Dermis microvascular lymphatic vessel endothelial cell (primary cell): ENCODE results near the gene SLC38A3. TPM values are rescaled to one million over a fixed set of nuclear protein-coding genes. Genes with fewer than 3 reads are reported as not detected.

Experiments used
- DNase-seq, 2 donors: peaks; one replicate each; pipeline versions ENCODE4 v3.0.0 to v3.0.0-alpha.2; 2010; ENCODE audit warnings: low read depth in 2 of 2
- total RNA-seq: library from RNA; depleted of rRNA; stranded (reverse); fragments of >200 nt; gene quantifications from 2 replicates; pipeline ENCODE4 v1.2.1, GENCODE V29; 2014

SLC38A3 gene
- total RNA-seq, 1 donor from 2014 or later, result under 0.01 TPM

DNA sequence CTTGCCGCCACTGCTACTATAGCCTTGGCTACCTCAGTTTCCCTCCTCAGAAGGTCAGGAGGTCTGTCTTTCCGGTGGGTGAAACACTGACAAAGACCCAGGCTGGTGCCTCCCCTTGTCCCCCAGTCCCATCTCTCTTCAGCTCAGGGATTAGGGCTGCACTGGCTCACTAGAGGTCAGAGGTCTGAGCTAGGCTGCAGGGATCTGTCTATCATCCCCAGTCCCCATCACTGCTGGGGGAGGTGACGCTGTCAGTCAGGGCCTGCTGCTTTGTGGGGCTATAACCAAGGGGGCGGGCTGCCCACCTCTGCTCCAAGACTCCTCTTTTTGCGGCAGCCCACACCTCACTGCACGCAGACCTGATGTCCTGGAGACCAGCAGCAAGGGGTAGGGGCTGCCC is 36.3 kb upstream of the SLC38A3 start:
- no peak for DNase-seq

DNA sequence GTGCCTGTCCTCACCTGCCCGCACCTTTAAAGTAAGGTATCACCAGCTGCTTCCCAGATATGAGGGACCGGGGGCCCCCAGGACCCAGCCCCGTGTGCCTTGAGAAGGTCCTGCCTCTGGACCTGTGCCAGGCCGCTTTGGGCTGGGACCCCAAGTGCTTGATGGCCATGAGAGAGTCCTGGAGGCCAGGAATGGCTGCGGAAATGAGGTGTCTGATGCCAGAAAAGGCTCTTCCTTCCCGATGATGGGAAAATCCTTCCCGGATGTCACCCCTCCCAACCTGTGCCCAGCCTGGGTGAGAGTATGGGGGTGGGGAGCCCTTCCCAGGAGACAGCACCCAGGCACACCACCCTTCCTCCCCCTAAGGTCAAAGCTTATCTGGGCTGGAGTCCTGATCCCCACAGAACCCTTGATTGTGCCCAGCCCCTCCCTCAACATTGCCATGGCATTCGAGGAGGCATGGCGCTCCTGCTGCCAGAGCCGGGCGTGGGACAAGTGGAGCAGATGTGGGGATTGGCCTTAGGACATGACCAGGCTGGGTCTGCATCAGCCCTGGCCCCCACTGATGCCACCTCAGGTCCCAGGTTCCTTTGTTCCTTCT is 35.7 kb upstream of the SLC38A3 start:
- no peak for DNase-seq

DNA sequence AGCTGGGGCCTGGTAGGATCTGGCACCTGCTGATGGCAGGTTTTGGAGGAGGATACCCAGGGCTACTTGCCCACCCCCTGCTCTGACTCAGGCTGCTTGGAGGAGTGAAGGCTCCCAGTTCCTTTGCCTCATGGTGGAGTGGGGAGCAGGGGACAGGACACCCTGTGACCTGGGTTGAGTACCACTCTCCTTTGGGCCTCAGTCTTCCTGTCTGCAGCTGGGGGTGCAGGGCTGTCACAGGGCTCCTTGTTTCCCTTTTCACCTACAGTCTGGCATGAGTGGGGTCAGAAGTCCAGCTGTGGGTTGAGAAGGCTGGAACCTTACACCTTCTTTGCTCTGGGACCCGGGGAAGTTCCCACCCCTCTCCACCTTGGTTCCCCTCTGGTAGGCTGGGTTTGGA is 35.2 kb upstream of the SLC38A3 start:
- no peak for DNase-seq

DNA sequence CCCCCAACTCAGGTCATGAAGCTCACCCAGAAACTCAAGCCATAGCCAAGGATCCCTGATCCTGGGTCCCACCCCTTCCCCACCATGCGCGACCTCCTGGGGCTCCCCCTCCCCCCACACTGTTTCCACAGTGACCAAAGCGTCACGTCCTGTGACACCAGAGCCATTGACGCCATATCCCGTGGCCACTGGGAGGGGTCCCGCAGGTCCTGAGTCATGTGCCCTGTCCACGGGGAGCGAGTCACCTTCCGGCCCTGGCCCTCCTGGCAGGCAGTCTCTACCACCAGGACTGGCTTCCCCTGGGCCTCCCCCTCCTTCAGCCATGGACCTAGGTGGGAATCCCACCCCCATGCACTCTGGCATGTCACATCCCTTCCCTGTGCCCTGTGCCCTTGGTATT is 34.4 kb upstream of the SLC38A3 start:
- peak; percentile 92 to 94 for DNase-seq

DNA sequence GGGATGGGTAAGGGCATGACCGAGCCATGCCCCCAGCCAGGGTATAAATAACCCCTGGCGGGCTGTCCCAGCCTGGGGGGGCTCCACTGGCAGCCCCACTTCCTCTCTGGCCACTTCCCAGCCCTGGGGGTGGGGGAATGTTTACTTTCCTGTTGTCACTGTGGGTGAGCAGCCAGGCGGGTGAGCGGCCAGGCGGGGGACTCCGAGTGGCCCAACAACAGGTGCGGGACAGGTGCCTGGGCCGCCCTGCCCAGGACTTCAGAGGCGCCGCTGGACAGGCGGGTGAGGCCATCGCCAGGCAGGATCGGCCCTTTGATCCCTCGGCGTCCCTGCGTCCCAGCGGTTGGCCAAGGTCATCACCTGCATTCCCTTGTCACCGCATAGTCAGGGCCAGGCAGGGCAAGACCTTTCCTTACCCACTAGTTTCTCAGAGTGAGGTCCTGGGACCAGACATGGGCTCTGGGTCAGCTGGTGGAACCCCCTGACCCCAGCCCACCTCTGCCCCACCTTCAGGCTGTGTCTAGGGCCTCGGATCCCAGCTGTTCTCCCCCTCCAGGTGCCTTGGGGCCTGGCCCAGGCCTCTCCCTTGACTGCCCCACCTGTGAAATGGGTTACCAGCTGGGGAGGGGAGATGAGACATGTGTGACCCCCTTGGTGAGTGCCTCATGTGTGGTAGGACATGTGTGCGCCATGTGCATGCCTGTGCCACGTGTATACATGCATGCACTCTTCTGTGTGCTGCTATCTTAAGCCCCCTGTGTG is 33.4 kb upstream of the SLC38A3 start:
- peak in 1 of 2 donors; percentile 40 for DNase-seq

DNA sequence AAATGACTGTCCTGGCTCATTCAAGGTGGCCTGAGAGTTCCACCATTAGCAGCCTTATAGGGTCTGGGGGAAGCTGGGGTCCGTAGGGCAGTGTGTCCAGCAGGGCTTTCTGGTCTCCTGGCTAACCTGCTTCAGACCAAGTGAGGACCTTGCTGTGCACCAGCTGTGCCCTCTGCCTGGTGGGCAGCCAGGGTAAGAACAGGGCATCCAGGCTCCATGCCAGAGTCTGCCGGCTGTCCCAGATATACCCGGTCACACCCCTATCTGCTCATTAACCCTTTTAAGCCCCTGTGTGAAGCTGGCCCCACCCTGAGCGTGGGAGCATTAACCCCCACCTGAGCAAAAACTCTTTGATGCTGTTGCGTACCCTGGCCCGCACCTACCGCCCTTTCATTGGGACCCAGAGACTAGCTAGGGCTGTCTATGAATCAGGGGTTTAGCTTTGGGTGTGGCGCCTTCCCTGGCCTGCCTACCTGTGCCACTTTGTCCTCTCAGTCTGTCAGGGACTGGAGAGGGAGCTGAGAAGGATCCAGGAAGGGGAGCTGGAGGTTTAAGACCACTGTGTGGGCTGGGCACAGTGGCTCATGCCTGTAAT is 32.3 kb upstream of the SLC38A3 start:
- no peak for DNase-seq

DNA sequence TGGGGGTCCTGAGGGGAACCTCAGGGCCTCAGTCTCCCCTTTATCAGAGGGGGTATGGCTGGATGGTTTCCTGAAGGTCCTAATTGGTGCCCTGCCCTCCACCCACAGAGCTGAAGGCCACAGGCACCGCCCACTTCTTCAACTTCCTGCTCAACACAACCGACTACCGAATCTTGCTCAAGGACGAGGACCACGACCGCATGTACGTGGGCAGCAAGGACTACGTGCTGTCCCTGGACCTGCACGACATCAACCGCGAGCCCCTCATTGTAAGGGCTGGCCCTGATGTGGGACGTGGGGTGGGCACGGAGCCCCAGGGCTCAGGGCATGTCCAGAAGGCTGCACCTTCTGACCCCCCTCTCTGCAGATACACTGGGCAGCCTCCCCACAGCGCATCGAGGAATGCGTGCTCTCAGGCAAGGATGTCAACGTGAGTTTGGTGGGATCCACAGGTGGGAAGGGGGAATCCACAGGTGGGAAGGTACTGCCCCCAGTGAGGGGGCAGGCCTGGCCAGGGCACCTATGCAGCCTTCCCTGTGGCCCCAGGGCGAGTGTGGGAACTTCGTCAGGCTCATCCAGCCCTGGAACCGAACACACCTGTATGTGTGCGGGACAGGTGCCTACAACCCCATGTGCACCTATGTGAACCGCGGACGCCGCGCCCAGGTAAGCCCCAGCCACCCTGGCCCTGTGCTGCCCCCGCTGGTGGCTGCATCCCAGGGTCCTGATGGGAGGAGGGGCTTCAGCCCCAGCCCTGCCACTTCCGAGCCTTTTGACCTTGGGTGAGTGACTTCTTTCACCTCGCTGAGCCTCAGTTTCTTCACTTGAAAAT is 31.2 kb upstream of the SLC38A3 start:
- no peak for DNase-seq

DNA sequence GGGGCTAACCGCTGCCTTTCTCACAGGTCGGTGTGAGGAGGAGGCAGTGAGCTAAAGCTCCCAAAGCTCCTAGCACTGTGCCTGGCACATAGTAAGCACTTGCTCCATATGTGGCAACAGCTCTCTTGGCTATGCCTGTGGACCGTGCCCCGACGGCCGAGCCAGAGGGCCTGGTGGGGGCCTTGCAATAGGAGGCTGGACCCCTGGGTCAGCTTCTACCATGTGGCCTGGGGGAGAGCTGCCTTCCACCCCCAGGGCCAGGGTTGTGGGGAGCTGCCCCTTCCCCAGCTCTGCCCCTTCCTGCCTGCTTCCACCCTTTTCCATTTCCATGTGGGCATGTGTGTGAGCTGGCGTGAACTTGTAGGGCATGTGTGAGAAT is 30.6 kb upstream of the SLC38A3 start:
- DNase-seq, result no peak

DNA sequence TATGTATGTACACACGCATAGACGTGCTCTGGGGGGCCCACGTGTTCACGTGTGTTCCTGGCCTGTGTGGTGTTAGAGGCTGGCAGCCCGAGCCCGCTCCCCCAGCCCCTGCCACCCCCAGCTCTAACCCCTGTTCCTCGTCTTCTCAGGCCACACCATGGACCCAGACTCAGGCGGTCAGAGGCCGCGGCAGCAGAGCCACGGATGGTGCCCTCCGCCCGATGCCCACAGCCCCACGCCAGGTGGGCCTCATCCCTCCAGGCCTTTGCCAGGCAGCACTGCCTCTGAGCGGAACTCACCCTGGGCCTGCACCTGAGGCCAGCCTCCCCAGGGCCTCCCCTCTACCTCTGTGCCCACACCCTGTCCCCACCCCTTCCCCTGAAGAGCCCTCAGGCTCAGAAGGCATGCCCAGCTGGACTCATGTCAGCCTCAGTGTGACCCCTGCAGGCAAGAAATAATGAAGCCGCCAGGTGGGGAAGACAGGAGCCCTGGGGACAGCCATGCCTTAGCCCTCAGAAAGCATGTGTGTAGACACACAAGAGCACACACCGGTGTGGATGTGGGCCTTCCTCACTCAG is 30.0 kb upstream of the SLC38A3 start:
- no peak for DNase-seq

DNA sequence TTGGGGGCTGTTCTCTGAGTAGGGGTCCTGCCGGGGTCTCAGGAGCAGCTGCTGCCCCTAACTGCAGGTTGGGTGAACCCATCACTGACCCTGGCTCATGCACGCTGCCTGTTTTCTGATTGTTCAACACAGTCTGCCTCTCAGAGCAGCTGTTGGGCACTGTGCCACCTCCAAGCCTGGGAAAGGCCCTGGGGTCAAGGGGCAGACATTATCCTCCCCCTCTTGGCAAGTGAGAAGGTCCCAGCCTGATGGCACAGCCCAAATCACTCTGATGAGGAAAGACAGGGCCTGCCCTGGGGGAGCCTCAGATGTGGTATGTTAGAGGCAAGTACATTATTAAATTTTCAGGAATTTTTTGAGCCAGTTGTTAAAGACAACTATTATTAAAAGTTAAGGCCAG is 27.7 kb upstream of the SLC38A3 start:
- DNase-seq, result peak in 1 of 2 donors; percentile 62

DNA sequence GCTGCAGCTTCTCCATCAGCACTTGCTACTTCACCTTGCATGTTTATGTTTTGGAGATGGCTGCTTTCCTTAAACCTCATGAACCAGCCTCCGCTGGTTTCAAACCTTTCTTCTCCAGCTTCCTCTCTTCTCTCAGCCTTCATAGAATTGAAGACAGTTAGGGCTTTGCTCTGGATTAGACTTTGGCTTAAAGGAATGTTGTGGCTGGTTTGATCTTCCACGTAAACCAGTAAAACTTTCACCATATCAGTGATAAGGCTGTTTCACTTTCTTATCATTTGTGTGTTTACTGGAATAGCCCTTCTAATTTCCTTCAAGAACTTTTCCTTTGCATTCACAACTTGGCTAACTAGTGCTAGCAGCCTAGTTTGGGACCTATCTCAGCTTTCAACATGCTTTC is 25.4 kb upstream of the SLC38A3 start:
- no peak for DNase-seq

DNA sequence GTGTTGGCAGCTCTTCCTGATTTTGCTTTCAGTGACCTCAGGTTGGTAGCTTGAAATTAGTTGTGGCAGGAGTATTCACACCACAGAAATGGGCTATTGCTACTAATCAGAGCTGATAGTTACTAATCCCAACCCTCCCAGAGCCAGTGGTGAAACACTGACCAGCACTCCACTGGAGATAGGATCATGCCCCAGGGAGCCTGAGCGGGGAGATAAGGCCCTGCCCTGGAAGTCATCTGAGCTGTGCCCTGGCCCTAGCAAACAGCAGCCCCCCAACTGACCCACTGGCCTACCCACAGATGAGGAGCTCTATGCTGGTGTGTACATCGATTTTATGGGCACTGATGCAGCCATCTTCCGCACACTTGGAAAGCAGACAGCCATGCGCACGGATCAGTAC is 23.1 kb upstream of the SLC38A3 start:
- no peak for DNase-seq

DNA sequence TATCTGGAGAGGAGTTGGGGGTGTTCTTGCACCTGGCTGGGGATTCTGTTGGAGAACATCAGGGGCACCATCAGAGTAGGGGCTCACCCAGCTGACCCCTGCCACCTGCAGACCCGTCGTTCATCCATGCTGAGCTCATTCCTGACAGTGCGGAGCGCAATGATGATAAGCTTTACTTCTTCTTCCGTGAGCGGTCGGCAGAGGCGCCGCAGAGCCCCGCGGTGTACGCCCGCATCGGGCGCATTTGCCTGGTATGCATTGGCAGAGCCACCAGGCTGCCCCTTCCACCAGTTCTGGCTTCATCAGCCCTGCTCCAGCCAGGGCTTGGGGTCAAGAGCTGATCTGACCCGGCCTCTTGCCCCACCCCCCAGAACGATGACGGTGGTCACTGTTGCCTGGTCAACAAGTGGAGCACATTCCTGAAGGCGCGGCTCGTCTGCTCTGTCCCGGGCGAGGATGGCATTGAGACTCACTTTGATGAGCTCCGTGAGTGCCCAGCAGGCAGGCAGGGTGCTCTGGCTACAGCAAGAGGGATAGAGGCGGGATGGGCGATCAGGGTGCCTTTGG is 22.5 kb upstream of the SLC38A3 start:
- no peak for DNase-seq

DNA sequence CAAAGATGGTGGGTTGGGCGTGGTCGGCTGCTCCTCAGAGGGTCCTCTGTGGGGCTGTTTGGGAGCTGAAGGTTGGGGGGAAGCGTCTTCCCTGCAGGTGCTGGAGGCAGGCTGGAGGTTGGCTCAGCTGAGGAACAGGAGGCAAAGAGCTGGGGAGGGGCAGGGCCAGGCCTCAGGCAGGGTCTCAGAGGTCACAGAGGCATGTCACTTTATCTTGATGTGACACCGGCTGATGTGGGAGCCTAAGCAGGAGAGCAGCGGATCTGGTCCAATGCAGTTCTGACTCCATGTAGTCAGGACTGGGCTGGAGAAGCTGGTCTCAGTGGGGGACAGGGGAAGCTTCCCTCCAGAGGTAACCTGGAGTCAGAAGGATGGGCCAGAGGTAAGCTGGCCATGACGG is 21.3 kb upstream of the SLC38A3 start:
- no peak for DNase-seq

DNA sequence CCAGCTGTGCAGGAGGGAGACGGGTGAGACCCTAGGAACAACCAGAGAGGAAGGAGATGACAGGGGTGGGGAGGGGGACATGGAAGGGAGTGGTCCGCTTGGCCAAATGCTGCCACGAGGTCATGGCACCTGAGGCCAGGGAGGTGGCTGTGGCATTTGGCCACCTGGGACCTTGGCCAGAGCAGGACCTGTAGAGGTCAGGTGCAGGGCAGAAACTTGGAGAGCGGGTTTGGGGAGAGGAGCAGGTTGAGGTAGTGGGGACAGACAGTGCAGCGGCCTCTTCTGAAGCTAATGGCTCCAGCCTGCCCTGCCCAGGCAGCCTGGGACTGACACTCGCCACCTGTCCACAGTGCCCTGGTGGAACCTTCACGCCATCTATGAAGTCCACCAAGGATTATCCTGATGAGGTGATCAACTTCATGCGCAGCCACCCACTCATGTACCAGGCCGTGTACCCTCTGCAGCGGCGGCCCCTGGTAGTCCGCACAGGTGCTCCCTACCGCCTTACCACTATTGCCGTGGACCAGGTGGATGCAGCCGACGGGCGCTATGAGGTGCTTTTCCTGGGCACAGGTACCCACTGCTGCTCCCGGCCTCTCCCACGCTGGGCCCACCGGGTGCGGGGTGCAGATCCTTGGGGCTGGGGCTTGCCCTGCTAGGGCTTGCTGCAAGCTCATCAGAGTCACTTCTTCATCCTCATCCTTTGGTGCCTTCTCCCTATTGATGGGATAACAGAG is 20.7 kb upstream of the SLC38A3 start:
- no peak for DNase-seq

DNA sequence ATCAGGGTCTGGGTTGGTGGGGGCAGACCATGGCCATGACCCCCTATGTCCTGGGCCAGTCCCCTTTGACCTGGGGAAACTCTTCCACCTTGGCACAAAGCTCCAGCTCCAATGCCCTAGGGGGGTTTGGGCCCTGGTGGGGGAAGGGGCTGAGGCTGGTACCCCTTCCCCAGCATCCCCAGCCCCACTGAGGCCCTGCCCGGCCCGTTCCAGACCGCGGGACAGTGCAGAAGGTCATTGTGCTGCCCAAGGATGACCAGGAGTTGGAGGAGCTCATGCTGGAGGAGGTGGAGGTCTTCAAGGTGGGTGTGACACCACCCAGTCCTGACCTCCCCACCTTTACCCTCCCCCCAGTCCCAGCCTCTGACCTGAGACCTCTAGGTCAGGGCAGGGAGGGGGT is 19.8 kb upstream of the SLC38A3 start:
- no peak for DNase-seq

DNA sequence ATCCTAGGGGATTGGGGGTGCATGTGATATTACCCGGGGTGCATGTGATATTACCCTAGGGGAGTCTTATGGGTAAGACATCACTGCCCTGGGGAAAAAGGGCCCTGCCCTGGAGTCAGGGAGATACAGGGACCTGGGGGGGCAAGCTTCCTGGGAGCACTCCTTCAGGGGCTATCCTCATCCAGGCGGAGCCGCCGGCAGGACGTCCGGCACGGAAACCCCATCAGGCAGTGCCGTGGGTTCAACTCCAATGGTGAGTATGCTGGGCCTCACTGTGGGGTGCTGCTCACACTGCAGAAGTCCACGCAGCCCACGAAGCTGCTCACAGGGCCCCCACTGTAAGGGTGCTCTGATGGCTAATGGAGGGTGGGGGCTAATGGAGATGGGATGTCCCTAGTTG is 19.0 kb upstream of the SLC38A3 start:
- DNase-seq, result no peak

DNA sequence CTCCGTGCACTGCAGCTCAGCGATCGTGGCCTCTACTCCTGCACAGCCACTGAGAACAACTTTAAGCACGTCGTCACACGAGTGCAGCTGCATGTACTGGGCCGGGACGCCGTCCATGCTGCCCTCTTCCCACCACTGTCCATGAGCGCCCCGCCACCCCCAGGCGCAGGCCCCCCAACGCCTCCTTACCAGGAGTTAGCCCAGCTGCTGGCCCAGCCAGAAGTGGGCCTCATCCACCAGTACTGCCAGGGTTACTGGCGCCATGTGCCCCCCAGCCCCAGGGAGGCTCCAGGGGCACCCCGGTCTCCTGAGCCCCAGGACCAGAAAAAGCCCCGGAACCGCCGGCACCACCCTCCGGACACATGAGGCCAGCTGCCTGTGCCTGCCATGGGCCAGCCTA is 17.3 kb upstream of the SLC38A3 start:
- DNase-seq, result no peak

DNA sequence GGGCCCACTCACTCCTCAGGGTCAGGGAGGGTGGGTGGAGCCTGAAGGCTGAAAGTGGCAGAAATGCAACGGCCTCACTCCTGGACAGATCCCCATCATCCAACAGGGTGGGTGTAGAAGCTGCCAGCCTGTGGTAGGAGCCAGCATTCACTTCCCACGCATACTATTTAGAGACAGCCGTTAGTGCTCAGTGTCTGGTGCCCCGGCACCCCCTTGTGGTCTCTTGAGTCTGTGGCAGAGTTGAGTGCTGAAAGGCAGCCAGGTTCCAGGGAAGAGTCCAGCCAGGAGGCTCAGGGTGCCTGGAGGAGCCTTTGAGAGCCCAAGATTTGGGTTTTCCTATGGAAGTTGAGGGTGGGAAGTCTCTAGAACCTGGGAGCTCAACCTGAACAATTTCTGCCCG is 15.8 kb upstream of the SLC38A3 start:
- peak; percentile 74 to 86 for DNase-seq

DNA sequence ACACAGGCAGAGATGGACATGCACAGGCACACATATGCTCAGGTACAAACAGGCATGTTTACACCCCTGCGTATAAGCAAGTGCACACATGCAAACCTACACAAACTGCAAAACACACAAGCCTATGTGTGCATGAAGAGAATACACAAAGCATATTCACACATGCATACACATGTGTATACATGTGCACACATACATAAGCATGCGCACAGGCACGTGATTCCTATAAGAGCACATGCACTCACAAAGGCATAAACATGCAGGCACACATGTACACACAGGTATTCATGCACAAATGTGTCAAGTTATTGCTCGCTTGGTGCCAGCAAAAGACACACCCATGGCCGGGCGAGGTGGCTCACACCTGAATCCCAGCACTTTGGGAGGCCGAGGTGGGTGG is 15.1 kb upstream of the SLC38A3 start:
- DNase-seq, result no peak
